Parathyroid adenoma (tissue), 2 donors: ENCODE data around the gene VEGFA.

ENCODE experiments used
- H2AFZ ChIP-seq: fragments of 300-600 bp; sonication (generic); one replicate; pipeline ENCODE4 v1.7.0; 2017; ENCODE audit warnings: antibody characterized with exemption, mild to moderate bottlenecking
- H3K27ac ChIP-seq: fragments of 300-600 bp; sonication (generic); one replicate; pipeline ENCODE4 v1.7.0; 2017
- H3K27me3 ChIP-seq: fragments of 300-600 bp; sonication (generic); one replicate; pipeline ENCODE4 v1.7.0; 2017; ENCODE audit warnings: low read length; ENCODE audit not compliant: control insufficient read depth, insufficient read depth
- H3K36me3 ChIP-seq: fragments of 300-600 bp; sonication (generic); one replicate; pipeline ENCODE4 v1.7.0; 2017; ENCODE audit warnings: low read length; ENCODE audit not compliant: control insufficient read depth, insufficient read depth
- H3K4me1 ChIP-seq: fragments of 300-600 bp; sonication (generic); one replicate; pipeline ENCODE4 v1.7.0; 2017; ENCODE audit warnings: control low read depth
- H3K4me2 ChIP-seq: fragments of 300-600 bp; sonication (generic); one replicate; pipeline ENCODE4 v1.7.0; 2017; ENCODE audit warnings: low read length
- H3K4me3 ChIP-seq: fragments of 300-600 bp; sonication (generic); one replicate; pipeline ENCODE4 v1.7.0; 2017; ENCODE audit warnings: low read depth, low read length
- H3K79me2 ChIP-seq: fragments of 300-600 bp; sonication (generic); one replicate; pipeline ENCODE4 v1.7.0; 2017; ENCODE audit warnings: control low read depth
- H3K9ac ChIP-seq: fragments of 300-600 bp; sonication (generic); one replicate; pipeline ENCODE4 v1.7.0; 2017; ENCODE audit warnings: mild to moderate bottlenecking
- H3K9me3 ChIP-seq: fragments of 300-600 bp; sonication (generic); one replicate; pipeline ENCODE4 v1.7.0; 2017; ENCODE audit warnings: low read length; ENCODE audit not compliant: control insufficient read depth
- CTCF ChIP-seq: fragments of 300-600 bp; sonication (generic); IDR thresholded peaks from one replicate; pipeline ENCODE4 v1.7.0; 2017; ENCODE audit warnings: antibody characterized with exemption, mild to moderate bottlenecking
- donor health status: primary hyperparathyroidism.

The VEGFA gene

GRCh38 chr6:43775535-43775885 lies 5.5 kb downstream of the VEGFA start:
- Histone ChIP-seq H3K27ac (peak overlapping the region; percentile 99), H3K9me3 (no peaks in the 10 kb centered on the region), H3K79me2 (peaks cover 59% of the 10 kb centered on the region), H3K4me2 (peak overlapping the region; percentile 85), H3K36me3 (no peaks in the 10 kb centered on the region), H3K4me1 (peaks cover 60% of the 10 kb centered on the region), H3K9ac (no peak overlapping the region), H2AFZ (no peak overlapping the region), H3K4me3 (peak overlapping the region; percentile 99), H3K27me3 (no peaks in the 10 kb centered on the region)
- TF ChIP-seq CTCF = no peak

- H3K36me3 ChIP-seq = no peaks in the 10 kb centered on the region
- no peak for TF ChIP-seq CTCF
- H2AFZ ChIP-seq = no peak overlapping the region
- no peaks in the 10 kb centered on the region for H3K27me3 ChIP-seq
- H3K79me2 ChIP-seq = peaks cover 65% of the 10 kb centered on the region
- no peak overlapping the region for H3K9ac ChIP-seq
- peak overlapping the region; percentile 85 for H3K4me2 ChIP-seq
- H3K4me1 ChIP-seq = peaks cover 62% of the 10 kb centered on the region
- H3K9me3 ChIP-seq = no peaks in the 10 kb centered on the region
- peak overlapping the region; percentile 99 for H3K27ac ChIP-seq
- H3K4me3 ChIP-seq = peak overlapping the region; percentile 42
Measured at GRCh38 chr6:43776115-43776798, 6.2 kb downstream of the VEGFA start.

GRCh38 chr6:43776799-43777776 lies 7.1 kb downstream of the VEGFA start:
- Histone ChIP-seq H3K4me3 (peak overlapping the region; percentile 42), H2AFZ (no peak overlapping the region), H3K9ac (no peak overlapping the region), H3K27me3 (no peaks in the 10 kb centered on the region), H3K79me2 (peaks cover 65% of the 10 kb centered on the region), H3K9me3 (no peaks in the 10 kb centered on the region), H3K27ac (peak overlapping the region; percentile 99), H3K36me3 (no peaks in the 10 kb centered on the region), H3K4me1 (peaks cover 62% of the 10 kb centered on the region), H3K4me2 (peak overlapping the region; percentile 85)
- TF ChIP-seq CTCF = no peak

DNA sequence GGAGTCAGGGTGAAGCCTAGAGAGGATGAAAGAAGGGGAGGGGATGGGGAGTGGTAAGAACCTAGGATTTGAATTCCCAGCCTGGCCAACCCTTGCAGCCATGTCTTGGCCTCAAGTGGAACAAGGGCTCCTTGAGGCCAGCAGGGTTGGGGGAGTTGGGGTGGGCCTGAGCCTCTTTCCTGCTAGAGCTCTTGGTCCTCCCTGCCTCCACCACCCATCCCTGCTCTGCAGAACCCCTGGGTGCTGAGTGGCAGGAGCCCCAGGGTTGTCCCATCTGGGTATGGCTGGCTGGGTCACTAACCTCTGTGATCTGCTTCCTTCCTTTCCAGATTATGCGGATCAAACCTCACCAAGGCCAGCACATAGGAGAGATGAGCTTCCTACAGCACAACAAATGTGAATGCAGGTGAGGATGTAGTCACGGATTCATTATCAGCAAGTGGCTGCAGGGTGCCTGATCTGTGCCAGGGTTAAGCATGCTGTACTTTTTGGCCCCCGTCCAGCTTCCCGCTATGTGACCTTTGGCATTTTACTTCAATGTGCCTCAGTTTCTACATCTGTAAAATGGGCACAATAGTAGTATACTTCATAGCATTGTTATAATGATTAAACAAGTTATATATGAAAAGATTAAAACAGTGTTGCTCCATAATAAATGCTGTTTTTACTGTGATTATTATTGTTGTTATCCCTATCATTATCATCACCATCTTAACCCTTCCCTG lies 8.3 kb downstream of the VEGFA start:
- peaks cover 52% of the 10 kb centered on the region for H3K79me2 ChIP-seq
- peaks cover 55% of the 10 kb centered on the region for H3K4me1 ChIP-seq
- H3K9me3 ChIP-seq = no peaks in the 10 kb centered on the region
- H3K4me3 ChIP-seq = no peak overlapping the region
- no peak overlapping the region for H3K27ac ChIP-seq
- no peak overlapping the region for H2AFZ ChIP-seq
- H3K4me2 ChIP-seq = no peak overlapping the region
- no peaks in the 10 kb centered on the region for H3K27me3 ChIP-seq
- H3K36me3 ChIP-seq = no peaks in the 10 kb centered on the region
- TF ChIP-seq CTCF = no peak
- H3K9ac ChIP-seq = no peak overlapping the region
